HG03457 (cell line): ENCODE data around the gene PNPLA8.

Experiments
- ATAC-seq: cut with Tn5 transposase; IDR thresholded peaks from one replicate; pipeline ENCODE4 v1.9.1; 2021; ENCODE audit warnings: moderate number of reproducible peaks; ENCODE audit not compliant: unreplicated experiment

Gene PNPLA8

GRCh38 chr7:108448584-108449505 lies 77.1 kb downstream of the PNPLA8 start:
- ATAC-seq, result no peak

- ATAC-seq, result no peak
These were observed 83.8 kb downstream of the PNPLA8 start for GRCh38 chr7:108442039-108442568.

- ATAC-seq, result no peak
These were observed 84.5 kb downstream of the PNPLA8 start for GRCh38 chr7:108441392-108441955.

DNA sequence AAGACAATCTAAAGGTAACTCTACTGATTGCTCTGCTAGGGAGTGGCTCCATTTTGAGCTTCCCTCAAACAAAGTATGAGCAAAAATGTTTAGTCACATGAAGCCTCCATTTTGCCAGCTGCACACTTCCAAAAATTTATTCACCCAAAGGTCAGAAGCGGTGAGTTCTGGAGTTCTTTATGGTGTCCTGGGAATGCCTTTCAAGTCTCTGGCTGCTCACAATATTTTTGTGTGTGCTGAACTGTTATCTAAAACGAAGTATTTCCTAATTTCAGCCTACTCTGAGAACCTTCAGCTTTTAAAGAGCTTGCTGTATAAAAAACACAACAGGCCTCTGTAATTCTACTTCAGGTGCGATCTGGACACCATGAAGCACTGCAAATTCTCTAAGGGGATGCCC lies 85.3 kb downstream of the PNPLA8 start:
- no peak for ATAC-seq

DNA sequence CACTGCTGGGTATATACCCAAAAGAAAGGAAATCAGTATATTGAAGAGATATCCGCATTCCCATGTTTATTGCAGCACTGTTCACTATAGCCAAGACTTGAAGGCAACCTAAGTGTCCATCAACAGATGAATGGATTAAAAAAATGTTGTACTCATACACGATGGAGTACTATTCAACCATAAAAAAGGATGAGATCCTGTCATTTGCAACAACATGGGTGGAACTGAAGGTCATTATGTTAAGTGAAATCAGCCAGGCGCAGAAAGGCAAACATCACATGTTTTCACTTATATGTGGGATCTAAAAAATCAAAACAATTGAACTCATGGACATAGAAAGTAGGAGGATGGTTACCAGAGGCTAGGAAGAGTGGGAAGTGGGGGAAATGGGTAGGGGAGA lies 89.0 kb downstream of the PNPLA8 start:
- ATAC-seq, result no peak

- no peak for ATAC-seq
These were observed 91.9 kb downstream of the PNPLA8 start for GRCh38 chr7:108434010-108434409.

DNA sequence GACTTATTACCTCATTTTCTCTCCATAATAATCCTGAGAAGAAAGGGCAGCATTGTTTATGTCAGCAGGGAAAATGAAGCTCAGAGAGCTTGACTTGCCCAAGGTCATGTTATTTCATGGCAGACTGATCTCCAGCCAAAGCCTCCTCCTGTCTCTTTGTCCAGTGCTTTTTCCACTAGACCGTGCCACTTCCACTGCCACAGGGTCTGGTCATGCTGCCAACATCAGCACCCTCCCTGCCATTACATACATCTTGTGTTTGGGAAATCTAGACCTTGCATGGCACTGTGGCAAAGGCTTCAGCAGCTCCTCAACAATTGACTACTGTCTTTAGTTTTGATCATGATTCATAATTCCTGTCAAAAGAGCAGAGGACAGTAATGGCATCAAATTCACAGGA lies 94.8 kb downstream of the PNPLA8 start:
- ATAC-seq, result no peak

GRCh38 chr7:108430664-108431063 lies 95.3 kb downstream of the PNPLA8 start:
- no peak for ATAC-seq

- no peak for ATAC-seq
These were observed 98.2 kb downstream of the PNPLA8 start for GRCh38 chr7:108427766-108428165.

DNA sequence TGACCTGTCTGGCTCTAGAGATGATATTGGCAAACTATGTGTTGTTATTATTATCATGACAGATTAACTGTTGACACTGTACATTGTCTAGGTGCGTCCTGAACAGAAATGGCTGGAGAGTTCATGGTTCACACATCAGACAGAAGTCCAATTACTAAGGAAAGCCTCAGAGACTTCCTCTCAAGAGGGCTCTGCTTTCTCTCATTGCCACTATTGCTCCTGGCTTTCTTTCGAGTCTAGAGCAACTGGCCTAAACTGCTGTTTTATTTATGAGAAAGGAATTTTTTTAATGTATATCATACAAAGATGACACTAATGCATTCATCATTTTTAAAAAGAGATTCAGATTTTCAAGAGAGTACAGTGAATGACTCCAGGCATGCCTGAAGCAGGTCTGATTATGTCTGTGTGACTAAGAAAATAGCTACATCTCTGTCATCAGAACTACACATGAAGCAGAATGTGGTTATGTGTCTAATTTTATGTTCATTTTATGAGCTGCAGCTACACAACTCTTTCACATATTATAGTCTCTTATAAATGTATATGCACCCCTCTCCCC lies 100.1 kb downstream of the PNPLA8 start:
- ATAC-seq, result no peak

- ATAC-seq, result no peak
These were observed 101.9 kb downstream of the PNPLA8 start for GRCh38 chr7:108424013-108424412.

GRCh38 chr7:108423089-108423989 lies 102.6 kb downstream of the PNPLA8 start:
- ATAC-seq, result no peak

- ATAC-seq, result no peak
These were observed 104.1 kb downstream of the PNPLA8 start for GRCh38 chr7:108421720-108422331.
